Stimulated activated CD8-positive, alpha-beta memory T cell treated with anti-CD3 and anti-CD28 coated beads, Interleukin-12 subunit alpha, Interleukin-12 subunit beta, amount 100 ng/mL, for 24 hours (primary cell): Measurements from ENCODE around the gene PPP1R3G.

ENCODE experiments used
- DNase-seq: peaks from one replicate; pipeline ENCODE4 v3.0.0-alpha.2; 2020; ENCODE audit errors: extremely low read depth

Gene PPP1R3G

GRCh38 chr6:5071216-5071615, 13.9 kb upstream of the PPP1R3G start:
- no peak for DNase-seq

DNA sequence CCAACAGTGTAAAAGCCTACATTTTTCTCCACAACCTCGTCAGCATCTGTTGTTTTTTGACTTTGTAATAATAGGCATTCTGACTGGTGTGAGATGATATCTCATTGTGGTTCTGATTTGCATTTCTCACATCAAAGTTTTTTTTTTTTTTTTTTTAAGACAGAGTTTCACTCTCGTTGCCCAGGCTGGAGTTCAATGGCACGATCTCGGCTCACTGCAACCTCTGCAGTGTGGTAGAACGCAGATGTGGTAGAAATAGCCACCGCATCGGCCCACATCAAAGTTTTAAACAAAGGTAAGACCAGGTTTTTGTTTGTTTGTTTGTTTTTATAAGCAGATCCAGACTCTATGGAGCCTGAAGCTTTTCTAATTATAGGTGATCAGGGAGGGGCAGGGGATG, 12.7 kb upstream of the PPP1R3G start:
- no peak for DNase-seq

DNA sequence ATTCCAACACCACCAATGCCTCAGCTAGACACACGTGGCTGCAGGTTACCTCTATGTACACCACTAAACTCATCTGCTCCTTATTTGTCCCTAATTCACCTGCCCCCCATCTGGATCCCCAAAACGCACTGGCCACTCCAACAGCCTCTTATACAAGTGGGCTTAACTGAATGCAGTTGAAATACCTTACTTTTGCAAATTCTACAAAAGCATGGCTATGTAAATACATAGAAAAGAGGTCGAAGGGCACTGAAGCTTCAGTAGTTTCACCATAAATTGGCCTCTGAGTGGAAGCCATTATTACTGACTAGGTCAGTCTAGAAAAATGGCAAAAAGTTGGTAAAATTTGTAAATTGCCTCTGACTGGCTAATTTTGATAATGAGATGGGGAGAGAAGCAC, 11.1 kb upstream of the PPP1R3G start:
- no peak for DNase-seq

GRCh38 chr6:5076931-5077330, 8.2 kb upstream of the PPP1R3G start:
- DNase-seq: no peak

- DNase-seq: no peak
Measured at GRCh38 chr6:5078121-5078669, 6.9 kb upstream of the PPP1R3G start.

- no peak for DNase-seq
Measured at GRCh38 chr6:5079692-5080091, 5.4 kb upstream of the PPP1R3G start.

- no peak for DNase-seq
Measured at GRCh38 chr6:5080574-5080973, 4.6 kb upstream of the PPP1R3G start.

DNA sequence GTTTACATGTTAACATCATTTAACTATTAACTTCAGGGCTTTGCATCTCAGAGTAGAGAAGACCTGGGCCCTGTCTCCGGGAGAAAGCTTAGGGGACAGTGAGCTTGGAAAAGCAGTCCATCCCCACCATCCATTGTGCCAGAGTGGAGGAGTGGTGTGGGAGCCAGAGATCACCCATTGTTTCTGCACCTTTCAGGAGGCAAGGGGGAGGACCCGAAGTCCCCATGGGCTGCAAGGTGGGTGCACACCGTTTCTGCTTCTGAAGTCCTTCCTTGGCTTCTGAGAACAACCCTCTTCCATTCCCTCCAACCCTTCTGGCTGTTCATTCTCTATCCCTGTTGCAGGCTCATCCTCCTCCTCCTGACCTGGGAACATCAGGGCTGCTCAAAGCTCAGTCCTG, 4.0 kb upstream of the PPP1R3G start:
- DNase-seq: no peak

DNA sequence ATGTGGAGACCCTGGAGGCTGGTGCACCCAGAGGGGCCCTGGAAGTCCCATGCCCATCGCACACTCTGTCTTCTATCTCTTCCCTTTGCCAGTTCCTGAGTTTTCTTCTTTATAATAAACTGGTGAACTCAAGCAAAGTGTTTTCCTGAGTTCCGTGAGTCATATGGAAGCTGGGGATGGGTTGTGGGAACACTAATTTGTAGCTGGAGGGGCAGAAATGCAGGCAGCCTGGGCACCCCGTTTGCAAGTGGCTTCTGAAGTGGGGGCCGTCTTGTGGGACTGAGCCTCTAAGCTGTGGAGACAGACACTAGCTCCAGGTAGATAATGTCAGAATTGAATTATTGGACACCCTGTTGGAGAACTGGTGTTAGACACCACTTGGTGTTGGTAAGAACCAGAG, 3.2 kb upstream of the PPP1R3G start:
- no peak for DNase-seq

GRCh38 chr6:5082487-5083306, 2.4 kb upstream of the PPP1R3G start:
- no peak for DNase-seq

DNA sequence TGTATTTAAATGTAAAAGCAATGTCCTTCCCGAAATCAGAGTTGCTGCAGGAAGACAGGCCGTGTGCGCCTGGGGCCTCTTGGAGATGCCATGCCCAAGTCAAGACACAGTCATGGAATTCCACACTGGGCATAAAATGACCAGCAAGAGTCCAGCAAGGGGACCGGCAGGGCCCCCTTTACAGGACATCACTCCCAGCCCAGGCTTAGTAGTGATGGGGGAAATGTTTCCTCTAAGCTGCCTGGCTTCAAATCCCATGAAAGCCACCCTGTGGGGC, 1.9 kb upstream of the PPP1R3G start:
- DNase-seq: no peak

- DNase-seq: no peak
Measured at GRCh38 chr6:5083813-5084359, 1.3 kb upstream of the PPP1R3G start.

DNA sequence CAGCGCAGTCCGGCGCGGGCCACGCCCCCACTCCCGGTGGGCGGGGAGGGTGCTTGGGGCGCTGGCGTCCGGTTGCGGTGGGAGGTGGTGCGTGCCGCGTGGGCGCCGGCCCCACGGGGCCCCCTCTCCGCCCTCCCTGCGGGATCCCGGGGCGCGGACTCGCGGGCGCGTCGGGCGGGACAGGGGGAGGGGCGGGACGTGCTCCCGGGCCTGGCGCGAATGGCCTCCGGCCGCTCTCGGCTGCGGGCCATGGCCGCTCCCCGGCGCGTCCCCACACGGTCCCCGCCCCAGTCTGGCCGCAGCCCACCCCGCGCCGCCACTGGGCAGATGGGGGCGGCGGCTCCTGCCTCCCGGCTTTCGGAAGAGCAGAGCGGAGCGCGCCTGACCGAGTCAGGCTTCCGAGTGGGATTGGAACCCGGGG, 771 bp upstream of the PPP1R3G start:
- no peak for DNase-seq

GRCh38 chr6:5085648-5086293, 630 bp downstream of the PPP1R3G start:
- no peak for DNase-seq

DNA sequence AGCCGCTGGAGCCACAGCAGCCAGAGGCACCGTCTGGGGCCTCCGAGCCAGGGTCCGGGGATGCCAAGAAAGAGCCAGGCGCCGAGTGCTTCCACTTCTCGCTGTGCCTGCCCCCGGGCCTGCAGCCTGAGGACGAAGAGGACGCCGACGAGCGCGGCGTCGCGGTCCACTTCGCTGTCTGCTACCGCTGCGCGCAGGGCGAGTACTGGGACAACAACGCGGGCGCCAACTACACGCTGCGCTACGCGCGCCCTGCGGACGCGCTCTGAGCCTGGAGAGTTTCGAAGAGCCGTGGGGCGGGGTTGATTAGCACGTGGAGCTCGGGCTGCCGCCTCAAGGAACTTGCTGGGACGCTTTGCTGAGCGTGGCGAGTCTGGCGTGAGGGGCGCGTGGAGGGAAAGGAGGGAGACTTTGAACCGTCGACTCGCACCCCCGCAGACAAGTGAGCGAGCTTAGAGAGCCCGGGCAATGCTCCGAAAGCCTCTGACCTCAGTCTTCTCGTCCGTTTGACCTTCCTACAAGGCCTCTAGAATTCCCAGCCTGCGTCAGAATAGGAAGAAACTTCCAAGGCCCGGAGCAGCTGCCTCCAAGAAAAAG, 1.3 kb downstream of the PPP1R3G start:
- no peak for DNase-seq

DNA sequence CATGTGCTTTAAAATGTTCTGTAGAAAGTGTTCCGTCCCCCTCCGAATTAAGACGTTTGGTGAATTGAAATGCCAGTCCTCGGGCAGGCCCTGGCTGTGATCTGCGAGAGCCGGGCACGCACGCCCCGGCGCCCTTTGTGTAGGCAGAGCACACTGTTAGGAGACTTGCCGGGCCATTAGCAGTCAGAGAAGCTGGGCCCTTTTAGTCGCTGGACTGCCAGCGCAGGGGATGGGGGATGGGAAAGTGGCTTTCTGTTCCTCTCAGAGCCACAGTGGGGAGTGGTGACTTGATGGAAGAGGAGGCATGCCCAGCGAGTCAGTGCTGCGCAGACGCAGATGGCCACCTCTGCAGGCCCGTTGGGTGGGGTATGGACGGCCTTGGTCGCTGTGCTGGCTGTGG, 2.2 kb downstream of the PPP1R3G start:
- no peak for DNase-seq

DNA sequence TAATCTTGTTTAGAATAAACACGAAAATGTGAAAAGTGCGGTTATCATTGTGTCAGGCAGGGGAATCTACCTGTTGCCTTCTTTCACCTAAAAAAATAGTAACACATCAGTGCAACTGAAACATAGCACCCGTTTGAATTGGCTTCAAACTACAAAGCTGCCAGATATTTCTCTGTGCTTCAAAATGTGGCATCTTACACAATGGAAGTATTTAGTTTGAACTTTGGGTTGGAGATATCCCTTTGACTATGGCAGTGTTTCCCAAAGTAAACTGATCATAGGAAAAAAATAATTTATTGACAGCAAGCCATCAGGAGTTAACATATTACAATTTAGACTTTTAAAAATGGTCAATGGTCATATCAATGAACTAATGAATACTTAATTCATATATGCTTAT, 3.6 kb downstream of the PPP1R3G start:
- no peak for DNase-seq

DNA sequence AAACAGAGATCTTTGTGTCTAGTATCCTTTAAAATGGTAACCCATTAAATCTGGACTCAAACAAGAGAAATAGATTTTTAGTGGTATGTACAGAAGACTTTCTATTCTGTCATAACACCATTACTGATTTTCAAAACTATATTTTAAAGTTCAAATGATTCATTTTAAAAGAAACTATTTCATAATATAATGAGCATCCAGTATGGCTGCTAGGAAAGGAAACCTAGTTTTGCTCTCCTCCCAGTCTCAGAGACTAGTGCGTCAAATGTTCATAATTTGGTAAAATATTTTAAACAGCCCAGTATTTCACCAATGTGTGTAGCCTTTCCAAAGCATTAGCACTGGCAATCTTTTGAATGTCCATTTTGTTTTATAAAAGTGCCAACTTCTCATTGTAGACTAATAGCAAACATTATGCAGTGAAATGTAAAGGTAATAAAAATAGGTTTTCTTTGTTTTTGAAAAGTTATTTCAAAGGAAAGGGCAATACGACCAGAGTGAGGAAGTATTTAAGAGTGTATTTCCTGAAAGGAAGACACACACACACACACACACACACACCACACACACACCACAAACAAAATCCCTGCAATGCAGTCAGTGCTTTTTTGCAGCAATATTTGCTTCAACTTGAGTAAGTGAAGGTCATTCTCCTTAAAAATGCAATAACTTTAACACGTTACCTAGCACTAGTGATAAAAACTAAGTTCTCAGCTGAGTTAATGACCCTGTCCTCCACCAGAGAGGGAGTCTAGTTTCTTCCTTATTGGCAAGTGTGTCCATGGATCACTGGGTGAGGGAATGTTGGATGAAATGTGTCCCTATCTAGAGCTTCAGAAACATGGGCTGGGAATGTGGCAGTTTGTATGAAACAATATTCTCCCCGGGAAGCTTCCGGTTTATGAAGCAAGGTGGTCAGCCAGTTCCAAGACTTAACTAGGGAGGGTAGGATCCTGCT, 4.6 kb downstream of the PPP1R3G start:
- DNase-seq: no peak

- no peak for DNase-seq
Measured at GRCh38 chr6:5090603-5091002, 5.5 kb downstream of the PPP1R3G start.

DNA sequence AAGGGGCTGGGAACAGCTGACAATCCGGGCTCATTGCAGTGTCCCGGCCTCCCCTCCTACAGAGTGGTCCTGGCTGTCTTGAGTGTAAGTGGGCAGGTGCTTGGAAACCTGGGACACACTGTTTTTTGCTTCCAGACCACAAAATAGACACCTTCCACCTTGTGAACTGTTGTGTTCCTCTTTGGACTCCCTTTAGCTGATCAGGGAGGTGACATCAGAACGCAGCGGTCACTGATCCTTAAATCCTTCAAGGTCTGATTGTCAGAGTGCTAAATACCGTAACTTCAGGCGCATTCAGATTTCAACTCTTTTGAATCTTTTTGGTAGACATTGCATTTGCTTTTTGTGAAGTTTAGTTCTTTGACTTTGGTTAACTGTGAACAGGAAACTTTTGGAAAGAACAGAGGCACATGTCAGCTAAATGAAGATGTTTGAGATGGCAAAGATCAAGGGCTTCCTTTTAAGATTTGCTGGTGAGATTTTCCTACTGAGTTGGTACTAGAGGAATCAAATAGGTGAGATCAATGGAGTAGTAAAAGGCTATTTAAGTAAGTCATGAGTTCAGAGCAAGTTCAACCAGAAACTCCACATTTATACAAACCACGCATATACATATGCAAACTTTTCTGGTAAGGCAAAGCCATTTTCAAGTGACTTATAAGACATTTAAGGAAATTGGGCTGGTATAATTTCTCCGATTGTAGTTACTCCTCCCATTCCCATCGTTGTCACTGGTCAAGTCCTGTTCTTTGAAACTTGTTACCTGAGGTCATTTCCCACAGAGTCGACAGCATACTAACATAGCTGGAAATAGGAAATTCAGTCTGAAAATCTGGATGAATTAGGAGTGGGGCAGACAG, 6.3 kb downstream of the PPP1R3G start:
- no peak for DNase-seq
